HG03280 (cell line): ENCODE results near the gene TBC1D30.
A peak's percentile ranks its signal among the peaks of the same experiment; 100 is the strongest.
"Not testable (repeated sequence)": the region's sequence is repeated elsewhere in the genome, so short reads cannot be mapped to it uniquely, and the experiment has no call there.

Experiments used
- ATAC-seq: cut with Tn5 transposase; IDR thresholded peaks from one replicate; pipeline ENCODE4 v1.9.1; 2021; ENCODE audit warnings: mild to moderate bottlenecking, moderate library complexity; ENCODE audit not compliant: unreplicated experiment

Gene TBC1D30

GRCh38 chr12:64824500-64825142 lies at the start of gene TBC1D30:
Gene TBC1D30, plus strand, starts transcription at chr12:64824647. Its CDS starts 233 bp downstream, at chr12:64824880.
- ATAC-seq = peak; percentile 40

GRCh38 chr12:64775147-64775736 lies 49.2 kb upstream of the TBC1D30 start:
- ATAC-seq = not testable (repeated sequence)

GRCh38 chr12:64779354-64779974 lies 45.0 kb upstream of the TBC1D30 start:
- ATAC-seq = no peak

- no peak for ATAC-seq
Measured at GRCh38 chr12:64780132-64780530, 44.3 kb upstream of the TBC1D30 start.

- ATAC-seq = no peak
Measured at GRCh38 chr12:64780531-64781279, 43.7 kb upstream of the TBC1D30 start.

GRCh38 chr12:64781280-64782190 lies 42.9 kb upstream of the TBC1D30 start:
- ATAC-seq = no peak

- ATAC-seq = no peak
Measured at GRCh38 chr12:64782191-64782876, 42.1 kb upstream of the TBC1D30 start.

GRCh38 chr12:64785838-64786237 lies 38.6 kb upstream of the TBC1D30 start:
- no peak for ATAC-seq

- ATAC-seq = no peak
Measured at GRCh38 chr12:64790166-64790565, 34.3 kb upstream of the TBC1D30 start.

- ATAC-seq = no peak
Measured at GRCh38 chr12:64791036-64791435, 33.4 kb upstream of the TBC1D30 start.

- ATAC-seq = no peak
Measured at GRCh38 chr12:64792128-64792527, 32.3 kb upstream of the TBC1D30 start.

- ATAC-seq = no peak
Measured at GRCh38 chr12:64793610-64794009, 30.8 kb upstream of the TBC1D30 start.

- no peak for ATAC-seq
Measured at GRCh38 chr12:64794305-64794704, 30.1 kb upstream of the TBC1D30 start.

- ATAC-seq = peak; percentile 84
Measured at GRCh38 chr12:64796205-64796845, 28.1 kb upstream of the TBC1D30 start.

GRCh38 chr12:64797156-64797555 lies 27.3 kb upstream of the TBC1D30 start:
- ATAC-seq = no peak

GRCh38 chr12:64798165-64798564 lies 26.3 kb upstream of the TBC1D30 start:
- ATAC-seq = no peak

- ATAC-seq = peak; percentile 50
Measured at GRCh38 chr12:64800640-64801039, 23.8 kb upstream of the TBC1D30 start.

GRCh38 chr12:64801381-64801780 lies 23.1 kb upstream of the TBC1D30 start:
- no peak for ATAC-seq

- peak; percentile 56 for ATAC-seq
Measured at GRCh38 chr12:64802180-64802775, 22.2 kb upstream of the TBC1D30 start.
